Prostate gland (tissue), 2 donors: ENCODE measurements around the gene CRYL1.

Experiments used
- POLR2A ChIP-seq: fragments of 450-650 bp; IDR thresholded peaks from one replicate; pipeline ENCODE4 v1.6.1; 2016; ENCODE audit warnings: antibody characterized with exemption, mild to moderate bottlenecking
- POLR2AphosphoS5 ChIP-seq: sonication (generic); formaldehyde crosslinking; IDR thresholded peaks from one replicate; pipeline ENCODE4 v1.6.1; 2017; ENCODE audit warnings: antibody characterized with exemption
- TF ChIP-seq, protein P1 (sequence below), 4 experiments: fragments of 200-600 bp in 2 of 4; fragments of 450-650 bp in 2 of 4; sonication (generic) in 2 of 4; IDR thresholded peaks; 1 replicate in 3 of 4; 2 replicates in 1 of 4; pipeline ENCODE4 v1.5.1; 2016 to 2019; ENCODE audit warnings: antibody characterized with exemption in 4 of 4, mild to moderate bottlenecking in 2 of 4, moderate library complexity in 2 of 4

DNA sequence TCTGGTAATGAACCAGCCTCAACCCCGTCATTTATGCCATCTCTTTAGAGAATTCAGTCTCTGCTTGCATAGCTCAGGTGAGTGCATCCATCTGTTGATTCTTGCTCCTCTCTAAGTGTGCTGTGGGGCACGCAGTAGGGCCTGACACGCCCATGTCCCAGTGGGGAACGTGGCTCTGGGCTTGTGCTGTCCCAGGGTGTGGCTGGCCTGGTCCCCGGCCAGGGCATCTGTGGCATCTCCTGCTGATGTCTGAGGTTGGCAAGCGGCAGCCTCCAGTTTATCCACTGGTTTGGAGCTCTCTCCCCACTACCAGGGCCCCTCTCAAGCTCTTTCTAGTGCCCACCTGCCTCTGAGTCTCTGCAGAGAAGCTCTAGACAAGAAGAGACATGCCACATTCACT lies 146.9 kb downstream of the CRYL1 start:
- TF ChIP-seq POLR2A (no peak), POLR2AphosphoS5 (no peak)
- TF ChIP-seq, protein P1, sequence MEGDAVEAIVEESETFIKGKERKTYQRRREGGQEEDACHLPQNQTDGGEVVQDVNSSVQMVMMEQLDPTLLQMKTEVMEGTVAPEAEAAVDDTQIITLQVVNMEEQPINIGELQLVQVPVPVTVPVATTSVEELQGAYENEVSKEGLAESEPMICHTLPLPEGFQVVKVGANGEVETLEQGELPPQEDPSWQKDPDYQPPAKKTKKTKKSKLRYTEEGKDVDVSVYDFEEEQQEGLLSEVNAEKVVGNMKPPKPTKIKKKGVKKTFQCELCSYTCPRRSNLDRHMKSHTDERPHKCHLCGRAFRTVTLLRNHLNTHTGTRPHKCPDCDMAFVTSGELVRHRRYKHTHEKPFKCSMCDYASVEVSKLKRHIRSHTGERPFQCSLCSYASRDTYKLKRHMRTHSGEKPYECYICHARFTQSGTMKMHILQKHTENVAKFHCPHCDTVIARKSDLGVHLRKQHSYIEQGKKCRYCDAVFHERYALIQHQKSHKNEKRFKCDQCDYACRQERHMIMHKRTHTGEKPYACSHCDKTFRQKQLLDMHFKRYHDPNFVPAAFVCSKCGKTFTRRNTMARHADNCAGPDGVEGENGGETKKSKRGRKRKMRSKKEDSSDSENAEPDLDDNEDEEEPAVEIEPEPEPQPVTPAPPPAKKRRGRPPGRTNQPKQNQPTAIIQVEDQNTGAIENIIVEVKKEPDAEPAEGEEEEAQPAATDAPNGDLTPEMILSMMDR (IDR thresholded peaks at IDR 0.05), result no peak
